Effector memory CD4-positive, alpha-beta T cell (primary cell): ENCODE results near the gene GP5.
A peak's percentile ranks its signal among the peaks of the same experiment; 100 is the strongest.

Experiments used
- DNase-seq, 3 donors: peaks; one replicate each; pipeline ENCODE4 v3.0.0-alpha.2; 2020
- H3K27ac ChIP-seq: 2 replicates; pipeline ENCODE4 v1.7.0; 2013; ENCODE audit warnings: mild to moderate bottlenecking, low read length, moderate library complexity; ENCODE audit not compliant: insufficient read depth, poor library complexity, severe bottlenecking
- H3K27me3 ChIP-seq: replicated peaks from 2 replicates; pipeline ENCODE4 v1.7.0; 2013; ENCODE audit warnings: mild to moderate bottlenecking, low read length; ENCODE audit not compliant: insufficient read depth, control insufficient read depth, poor library complexity, severe bottlenecking
- H3K36me3 ChIP-seq: 2 replicates; pipeline ENCODE4 v1.7.0; 2013; ENCODE audit warnings: mild to moderate bottlenecking, low read length, moderate library complexity; ENCODE audit not compliant: control insufficient read depth, insufficient read depth
- H3K4me1 ChIP-seq: 2 replicates; pipeline ENCODE4 v1.7.0; 2013; ENCODE audit warnings: low read length, mild to moderate bottlenecking; ENCODE audit not compliant: control insufficient read depth, insufficient read depth, poor library complexity, severe bottlenecking
- H3K4me3 ChIP-seq: 2 replicates; pipeline ENCODE4 v1.7.0; 2013; ENCODE audit warnings: low read length, low read depth, mild to moderate bottlenecking; ENCODE audit not compliant: insufficient read depth, poor library complexity, severe bottlenecking
- H3K9me3 ChIP-seq: 2 replicates; pipeline ENCODE4 v1.7.0; 2013; ENCODE audit warnings: mild to moderate bottlenecking, low read length, moderate library complexity; ENCODE audit not compliant: control insufficient read depth
- total RNA-seq, 3 donors: gene quantifications; one replicate each; lab custom pipeline; 2026; lab: John Stamatoyannopoulos, UW

The GP5 gene
- 0.96 to 5.4 (median 1.7) reads per million in 3 donors for total RNA-seq

DNA sequence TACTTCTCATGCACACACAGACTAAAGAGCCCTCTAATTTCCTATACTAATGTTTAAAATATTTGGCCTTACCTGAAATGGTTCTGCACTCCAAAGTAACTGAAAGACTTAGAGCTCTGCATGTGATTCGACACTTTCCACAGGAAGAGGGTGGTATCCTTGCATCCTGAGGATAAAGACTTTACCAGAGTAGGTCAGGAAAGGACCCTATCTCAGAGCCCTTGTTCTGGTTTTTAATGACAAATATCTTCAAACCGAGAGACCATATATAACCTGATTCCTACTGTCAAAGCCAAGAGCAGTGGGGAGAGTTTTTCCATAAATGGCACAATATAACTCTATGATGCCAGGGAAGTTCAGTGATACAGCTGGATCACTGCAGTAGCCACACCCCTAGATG lies at the start of gene GP5:
GP5 (minus strand) TSS at position 101 of the 400 bp plus-strand sequence. CDS start 984 bp downstream, outside the sequence.
- DNase-seq: no peak
- Histone ChIP-seq H3K36me3 (no peaks in the 10 kb centered on the region), H3K4me1 (peaks cover 18% of the 10 kb centered on the region), H3K27me3 (peaks cover 2% of the 10 kb centered on the region), H3K27ac (no peak within 1 kb of the TSS), H3K9me3 (no peaks in the 10 kb centered on the region), H3K4me3 (peak within 1 kb of the TSS; percentile 64)

DNA sequence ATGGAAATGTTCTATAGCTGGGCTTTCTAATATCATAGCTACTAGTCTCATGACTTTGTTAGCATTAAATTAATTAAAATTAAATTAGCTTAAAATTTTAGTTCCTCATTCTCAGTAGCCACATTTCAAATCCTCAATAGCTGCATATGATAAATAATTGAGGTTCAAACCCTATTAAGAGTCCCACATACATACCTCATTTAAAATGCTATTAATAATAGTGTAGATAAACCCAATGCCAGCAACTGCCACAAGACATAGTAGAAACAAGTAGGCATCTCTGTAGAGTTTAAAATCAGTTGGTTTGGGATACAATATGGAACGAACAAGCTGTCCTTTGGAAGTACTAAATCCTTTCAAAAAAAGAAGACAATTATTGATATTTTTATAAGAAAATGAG lies 48.6 kb upstream of the GP5 start:
- Histone ChIP-seq H3K27me3 (no peaks in the 10 kb centered on the region), H3K9me3 (no peaks in the 10 kb centered on the region), H3K27ac (no peak overlapping the region), H3K4me3 (no peak overlapping the region), H3K36me3 (peaks cover 26% of the 10 kb centered on the region), H3K4me1 (no peaks in the 10 kb centered on the region)
- no peak for DNase-seq

- H3K4me1 ChIP-seq: no peaks in the 10 kb centered on the region
- no peak for DNase-seq
These were observed 48.1 kb upstream of the GP5 start for GRCh38 chr3:194447161-194447560.

DNA sequence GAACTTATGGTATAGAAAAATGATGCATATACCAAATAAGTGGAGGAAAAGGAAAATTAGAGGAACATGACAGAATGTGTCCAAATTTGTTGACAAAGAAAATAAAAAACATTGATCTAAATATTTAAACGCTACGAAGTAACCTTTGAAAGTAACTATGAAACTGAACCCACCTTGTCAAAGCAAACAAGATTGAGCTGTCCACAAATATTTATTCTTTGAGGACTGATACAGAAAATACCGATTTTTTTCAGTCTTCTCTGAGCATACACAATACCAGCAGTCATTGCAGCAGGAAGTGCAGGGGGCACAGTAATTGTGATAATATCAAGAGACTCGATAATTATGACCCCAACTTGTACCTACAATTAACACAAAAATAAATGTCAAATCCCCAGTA lies 47.7 kb upstream of the GP5 start:
- Histone ChIP-seq H3K9me3 (no peaks in the 10 kb centered on the region), H3K27me3 (no peaks in the 10 kb centered on the region), H3K4me3 (no peak overlapping the region), H3K36me3 (peaks cover 30% of the 10 kb centered on the region), H3K27ac (no peak overlapping the region), H3K4me1 (no peaks in the 10 kb centered on the region)
- DNase-seq: no peak

More at GRCh38 chr3:194447161-194447560, 48.1 kb upstream of the GP5 start:
- Histone ChIP-seq H3K27me3 (no peaks in the 10 kb centered on the region), H3K9me3 (no peaks in the 10 kb centered on the region), H3K27ac (no peak overlapping the region), H3K4me3 (no peak overlapping the region), H3K36me3 (peaks cover 26% of the 10 kb centered on the region)

DNA sequence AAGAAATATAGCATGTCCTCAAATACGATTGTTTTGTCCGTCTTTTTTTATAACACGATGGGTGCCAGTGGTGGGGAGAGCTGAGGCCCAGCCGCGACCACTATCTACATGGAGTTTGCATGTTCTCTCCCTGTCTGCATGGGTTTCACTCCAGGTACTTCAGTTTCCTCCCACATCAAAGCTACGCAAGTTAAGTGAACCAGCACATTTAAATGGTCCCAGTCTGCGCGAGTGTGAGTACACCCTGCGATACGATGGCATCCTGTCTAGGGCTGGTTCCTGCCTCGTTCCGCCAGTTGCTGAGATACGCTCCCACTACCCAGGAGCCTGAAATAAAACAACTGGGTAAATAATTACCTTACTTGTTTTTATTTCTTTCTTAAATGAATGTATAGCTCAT lies 47.1 kb upstream of the GP5 start:
- Histone ChIP-seq H3K27me3 (no peaks in the 10 kb centered on the region), H3K4me1 (no peaks in the 10 kb centered on the region), H3K4me3 (no peak overlapping the region), H3K36me3 (peaks cover 31% of the 10 kb centered on the region), H3K9me3 (no peaks in the 10 kb centered on the region), H3K27ac (no peak overlapping the region)
- no peak for DNase-seq

DNA sequence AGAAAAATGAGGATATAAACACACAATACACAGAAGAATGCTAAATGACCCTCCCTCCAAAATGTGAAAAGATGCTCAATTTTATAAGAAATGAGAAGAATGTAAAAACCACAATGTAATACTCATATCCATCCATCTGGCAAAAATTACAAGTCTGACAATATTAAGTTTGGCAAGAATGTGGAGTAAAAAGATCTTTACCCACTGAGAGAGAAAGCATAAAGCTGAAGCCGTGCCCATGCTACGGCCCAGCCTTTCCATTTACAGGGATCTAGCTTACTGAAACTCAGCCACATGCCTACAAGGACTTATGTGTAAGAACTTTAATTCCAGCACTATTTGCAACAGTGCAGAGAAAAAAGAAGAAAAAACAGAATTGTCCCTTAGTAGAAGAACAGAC lies 44.8 kb upstream of the GP5 start:
- Histone ChIP-seq H3K4me1 (no peaks in the 10 kb centered on the region), H3K27me3 (no peaks in the 10 kb centered on the region), H3K27ac (no peak overlapping the region), H3K4me3 (no peak overlapping the region), H3K9me3 (no peaks in the 10 kb centered on the region), H3K36me3 (peaks cover 26% of the 10 kb centered on the region)
- DNase-seq: no peak

GRCh38 chr3:194440756-194441155 lies 41.7 kb upstream of the GP5 start:
- Histone ChIP-seq H3K4me1 (no peaks in the 10 kb centered on the region), H3K4me3 (no peak overlapping the region), H3K27ac (no peak overlapping the region), H3K36me3 (peaks cover 29% of the 10 kb centered on the region), H3K9me3 (no peaks in the 10 kb centered on the region), H3K27me3 (no peaks in the 10 kb centered on the region)
- DNase-seq: no peak

DNA sequence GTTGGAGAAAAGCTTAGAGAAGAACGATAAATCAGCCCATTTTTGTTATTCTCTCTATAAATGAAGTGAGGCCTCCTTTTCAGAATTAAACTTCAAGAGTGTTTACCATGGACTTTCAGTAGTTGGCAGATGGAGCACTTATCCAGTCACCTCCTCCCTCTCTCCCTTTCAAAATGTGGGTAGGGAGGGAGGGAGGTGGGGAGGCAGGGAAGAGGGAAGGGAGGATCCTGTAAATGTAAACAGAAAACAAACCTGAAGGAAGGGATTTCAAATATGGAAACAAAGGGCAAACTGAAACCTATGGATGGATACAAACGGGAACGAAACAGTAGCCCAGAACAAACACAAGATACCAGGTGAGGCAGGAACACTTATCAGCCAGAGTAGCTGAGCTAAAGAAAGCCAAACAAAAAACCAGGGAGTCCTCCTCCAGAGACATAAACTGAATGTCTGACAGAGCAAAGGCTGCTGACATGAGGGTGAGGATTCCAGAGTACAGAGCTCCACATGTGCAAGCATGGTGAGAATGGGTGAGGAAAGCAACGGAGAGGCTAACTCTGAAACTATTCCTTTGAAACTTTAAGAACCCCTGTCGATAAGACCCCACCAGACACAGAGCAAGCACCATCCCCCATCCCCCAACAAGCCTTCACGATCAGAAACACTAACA lies 41.0 kb upstream of the GP5 start:
- no peak overlapping the region for H3K27ac ChIP-seq
- H3K9me3 ChIP-seq: no peaks in the 10 kb centered on the region
- no peak for DNase-seq
- H3K36me3 ChIP-seq: peaks cover 31% of the 10 kb centered on the region
- no peak overlapping the region for H3K4me3 ChIP-seq
- no peaks in the 10 kb centered on the region for H3K27me3 ChIP-seq
- H3K4me1 ChIP-seq: no peaks in the 10 kb centered on the region

DNA sequence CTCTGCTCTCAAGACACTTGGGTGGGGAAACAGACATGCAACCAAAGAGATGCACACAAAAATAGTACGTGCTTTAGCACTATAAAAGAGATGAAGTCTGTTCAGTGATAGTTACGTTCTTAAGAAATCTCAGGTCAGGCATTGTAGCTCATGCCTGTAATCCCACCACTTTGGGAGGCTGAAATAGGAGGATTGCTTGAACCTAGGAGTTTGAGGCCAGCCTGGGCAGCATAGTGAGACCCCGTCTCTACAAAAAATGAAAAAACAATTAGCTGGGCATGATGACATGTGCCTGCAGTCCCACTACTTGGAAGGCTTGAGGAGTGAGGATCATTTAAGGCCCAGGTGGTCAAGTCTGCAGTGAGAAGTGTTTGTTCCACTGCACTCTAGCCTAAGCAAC lies 35.4 kb upstream of the GP5 start:
- H3K36me3 ChIP-seq: peaks cover 62% of the 10 kb centered on the region
- no peak for DNase-seq
- no peaks in the 10 kb centered on the region for H3K9me3 ChIP-seq
- no peaks in the 10 kb centered on the region for H3K4me1 ChIP-seq
- H3K27ac ChIP-seq: no peak overlapping the region
- H3K4me3 ChIP-seq: no peak overlapping the region
- no peaks in the 10 kb centered on the region for H3K27me3 ChIP-seq

DNA sequence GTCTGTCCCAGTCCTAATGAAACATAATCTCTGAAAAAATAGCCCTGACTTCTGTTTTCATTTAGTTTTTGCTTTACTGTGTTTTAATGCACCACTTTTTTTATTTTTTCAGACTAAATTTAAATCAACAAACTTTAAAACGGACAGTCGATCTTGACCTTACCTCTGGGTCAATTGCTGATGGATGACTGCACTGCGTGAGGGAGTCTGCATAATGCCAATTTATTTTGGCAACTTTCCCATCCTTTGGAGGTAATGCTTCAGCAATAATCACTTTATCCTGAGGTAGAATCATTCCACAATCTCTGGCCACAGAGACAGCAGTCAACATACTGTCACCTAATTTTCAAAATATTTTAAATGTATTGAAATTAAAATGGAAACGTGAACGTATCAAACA lies 32.5 kb upstream of the GP5 start:
- Histone ChIP-seq H3K36me3 (peaks cover 62% of the 10 kb centered on the region), H3K4me1 (no peaks in the 10 kb centered on the region), H3K9me3 (no peaks in the 10 kb centered on the region), H3K27ac (no peak overlapping the region), H3K4me3 (no peak overlapping the region), H3K27me3 (no peaks in the 10 kb centered on the region)
- DNase-seq: no peak
